Endothelial cell of umbilical vein (primary cell): ENCODE measurements around the gene KCNK15. TPM values are rescaled to one million over a fixed set of nuclear protein-coding genes. Genes with fewer than 3 reads are reported as not detected.

Source experiments
- BruUV-seq: library from RNA; stranded (reverse); fragments of 400-500 nt; replicated peaks from 2 replicates; lab custom pipeline; 2021; lab: Mats Ljungman, UMichigan
- CTCF ChIA-PET: fragments of 300-600, 350-600 bp; sonication (Branson Sonifier 250); formaldehyde crosslinking; loops from one replicate; lab custom pipeline; 2021; ENCODE audit warnings: antibody characterized with exemption, inconsistent platforms; lab: Charles Lee
- POLR2A ChIA-PET: fragments of 300-600, 350-600 bp; sonication (Branson Sonifier 250); formaldehyde crosslinking; loops from one replicate; lab custom pipeline; 2021; ENCODE audit warnings: antibody characterized with exemption, inconsistent platforms; lab: Charles Lee
- DNase-seq: peaks from one replicate; pipeline ENCODE4 v3.0.0-alpha.2; 2011; ENCODE audit warnings: low read depth, low spot score
- FAIRE-seq: peaks from 2 replicates; lab custom pipeline; 2011; peaks lifted over from hg19 to GRCh38; lab: Jason Lieb, UNC
- H2AFZ ChIP-seq: 2 replicates; pipeline ENCODE4 v1.6.0; 2012; ENCODE audit warnings: low read depth, low read length, control low read depth, inconsistent platforms
- H3K27ac ChIP-seq: 2 replicates; pipeline ENCODE4 v1.5.1; 2011; ENCODE audit warnings: low read depth, mild to moderate bottlenecking, control low read depth, low read length, moderate library complexity; ENCODE audit not compliant: insufficient read depth
- H3K27me3 ChIP-seq, 2 experiments: 2 replicates each; pipeline versions ENCODE4 v1.6.0 to v1.6.1; 2011; ENCODE audit warnings: low read length in 2 of 2, mixed read lengths in 1 of 2; ENCODE audit not compliant: control insufficient read depth in 2 of 2, insufficient read depth in 2 of 2
- H3K36me3 ChIP-seq, 2 experiments: 2 replicates in 1 of 2; 3 replicates in 1 of 2; pipeline ENCODE4 v1.5.1; 2011; ENCODE audit warnings: low read length in 2 of 2, mild to moderate bottlenecking in 1 of 2, moderate library complexity in 1 of 2; ENCODE audit not compliant: control insufficient read depth in 2 of 2, insufficient read depth in 2 of 2; ENCODE audit errors: extremely low read depth in 1 of 2
- H3K4me1 ChIP-seq: 3 replicates; pipeline ENCODE4 v1.5.1; 2011; ENCODE audit warnings: mild to moderate bottlenecking, low read length; ENCODE audit not compliant: control insufficient read depth, insufficient read depth; ENCODE audit errors: extremely low read depth
- H3K4me2 ChIP-seq: 2 replicates; pipeline ENCODE4 v1.6.1; 2011; ENCODE audit warnings: low read length, control low read depth, mixed read lengths; ENCODE audit not compliant: insufficient read depth
- H3K4me3 ChIP-seq, 3 experiments: fragments of 200-600 bp in 1 of 3; sonication (generic), shearing (Covaris generic) in 1 of 3; replicated peaks in 1 of 3; 2 replicates each; pipeline ENCODE4 v1.5.1; 2011 to 2016; ENCODE audit warnings: control low read depth in 3 of 3, low read length in 3 of 3, mild to moderate bottlenecking in 2 of 3, inconsistent platforms in 1 of 3, low read depth in 1 of 3, moderate library complexity in 1 of 3; ENCODE audit not compliant: insufficient read depth in 1 of 3
- H3K79me2 ChIP-seq: 2 replicates; pipeline ENCODE4 v1.6.0; 2012; ENCODE audit warnings: low read length, inconsistent platforms; ENCODE audit not compliant: control insufficient read depth, insufficient read depth
- H3K9ac ChIP-seq: replicated peaks from 2 replicates; pipeline ENCODE3; 2011; ENCODE audit warnings: low read length, control low read depth; ENCODE audit not compliant: insufficient read depth; ENCODE audit errors: extremely low read depth
- H3K9me1 ChIP-seq: replicated peaks from 3 replicates; pipeline ENCODE4 v1.6.0; 2011; ENCODE audit warnings: mild to moderate bottlenecking, low read length; ENCODE audit not compliant: control insufficient read depth, insufficient read depth; ENCODE audit errors: extremely low read depth
- H3K9me3 ChIP-seq: replicated peaks from 2 replicates; pipeline ENCODE4 v1.5.1; 2012; ENCODE audit warnings: low read length, inconsistent platforms; ENCODE audit not compliant: control insufficient read depth, insufficient read depth
- H4K20me1 ChIP-seq: replicated peaks from 2 replicates; pipeline ENCODE3; 2011; ENCODE audit warnings: mild to moderate bottlenecking, low read length; ENCODE audit not compliant: control insufficient read depth, insufficient read depth; ENCODE audit errors: extremely low read depth
- EZH2 ChIP-seq: IDR thresholded peaks from 2 replicates; pipeline ENCODE4 v1.6.1; 2012; ENCODE audit warnings: borderline replicate concordance, low read depth, mild to moderate bottlenecking, moderate library complexity, low read length, inconsistent platforms; ENCODE audit not compliant: severe bottlenecking
- FOS ChIP-seq: IDR thresholded peaks from 2 replicates; pipeline ENCODE4 v1.6.1; 2011; ENCODE audit warnings: mild to moderate bottlenecking, low read length, moderate library complexity, borderline replicate concordance; ENCODE audit not compliant: insufficient read depth
- GATA2 ChIP-seq: IDR thresholded peaks from 2 replicates; pipeline ENCODE4 v1.7.0; 2011; ENCODE audit warnings: low read depth, mild to moderate bottlenecking, moderate library complexity, mixed read lengths, low read length; ENCODE audit not compliant: insufficient read length, insufficient read depth
- JUN ChIP-seq: IDR thresholded peaks from 2 replicates; pipeline ENCODE4 v1.6.1; 2011; ENCODE audit warnings: borderline replicate concordance, low read depth; ENCODE audit not compliant: insufficient read length, insufficient read depth
- MYC ChIP-seq: IDR thresholded peaks from one replicate; pipeline ENCODE4 v1.6.1; 2011; ENCODE audit warnings: mild to moderate bottlenecking, low read depth, low read length
- POLR2A ChIP-seq: IDR thresholded peaks from 2 replicates; pipeline ENCODE4 v1.6.1; 2012; ENCODE audit warnings: low read depth, mild to moderate bottlenecking, control low read depth, low read length
- POLR2AphosphoS5 ChIP-seq: IDR thresholded peaks from 2 replicates; pipeline ENCODE4 v1.6.1; 2012; ENCODE audit warnings: low read depth, mild to moderate bottlenecking, control low read depth, low read length, moderate library complexity; ENCODE audit not compliant: insufficient read depth
- dilution Hi-C: fragments of 300-500 bp; cut with MboI; formaldehyde crosslinking; loops from one replicate; pipeline ENCODE4 v1.15.0; 2019; ENCODE audit warnings: low sequenced_read_pairs; ENCODE audit not compliant: extremely low pct_ligation_motif_present
- intact Hi-C: fragments of 100-400 bp; cut with micrococcal nuclease; formaldehyde crosslinking; loops from one replicate; pipeline ENCODE4 v1.10.0; 2022
- polyA plus RNA-seq, 4 experiments: library from polyadenylated mRNA; depleted of rRNA in 3 of 4; stranded (reverse) in 3 of 4; unstranded in 1 of 4; fragments of >200 nt; gene quantifications; 2 replicates each; pipeline versions ENCODE4 v1.2.1 to v1.2.3, GENCODE V29; 2011 to 2012; ENCODE audit warnings: missing spikeins in 1 of 4
- total RNA-seq: library from RNA; stranded (reverse); gene quantifications from 2 replicates; pipeline ENCODE4 v1.2.3, GENCODE V29; 2021
- TF ChIP-seq, protein P1 (sequence below), 2 donors: IDR thresholded peaks; 1 replicate in 1 of 2; 2 replicates in 1 of 2; pipeline ENCODE4 v1.5.1; 2011; ENCODE audit warnings: low read length in 2 of 2, mild to moderate bottlenecking in 2 of 2, moderate library complexity in 2 of 2, control low read depth in 1 of 2, inconsistent platforms in 1 of 2, low read depth in 1 of 2; ENCODE audit not compliant: insufficient read depth in 1 of 2; ENCODE audit errors: extremely low read depth in 1 of 2
- TF ChIP-seq, protein P2 (sequence below): IDR thresholded peaks from 2 replicates; pipeline ENCODE4 v1.6.1; 2011; ENCODE audit not compliant: insufficient read depth, insufficient read length

Gene KCNK15
- total and polyA plus RNA-seq, 2 donors (not counting 3 experiments of a cell fraction or from before 2014, with no cell fraction given) = 0.06 TPM; not detected in 1

DNA sequence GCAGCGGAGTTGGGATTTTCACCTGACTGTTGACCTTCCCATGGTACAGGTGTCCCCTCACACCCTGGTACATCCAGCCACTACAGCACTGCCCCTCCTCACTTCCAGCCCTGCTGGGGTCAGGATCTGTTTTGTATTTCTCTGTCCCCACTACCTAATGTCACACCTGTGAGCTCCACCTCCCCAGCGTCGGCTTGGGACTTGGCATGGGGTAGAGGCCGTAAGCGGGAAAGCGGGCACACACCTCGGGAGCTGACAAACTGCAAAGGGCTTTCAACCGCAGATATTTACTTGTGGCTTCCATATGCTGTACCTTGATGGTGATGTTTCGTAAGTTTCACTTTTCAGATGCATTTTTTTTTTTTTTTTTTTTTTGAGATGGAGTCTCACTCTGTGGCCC lies 35.9 kb upstream of the KCNK15 start:
- POLR2A ChIA-PET = no interaction called here
- H4K20me1 ChIP-seq = no peaks in the 10 kb centered on the region
- H2AFZ ChIP-seq = no peak overlapping the region
- H3K4me2 ChIP-seq = no peak overlapping the region
- no peaks in the 10 kb centered on the region for H3K9me1 ChIP-seq
- no peaks in the 10 kb centered on the region for H3K36me3 ChIP-seq
- BruUV-seq = no TSS peak
- dilution Hi-C loops (no loop called here), intact Hi-C loops (no loop called here)
- H3K4me1 ChIP-seq = peaks cover 5% of the 10 kb centered on the region
- FAIRE-seq (no peak), DNase-seq (no peak)
- H3K79me2 ChIP-seq = no peaks in the 10 kb centered on the region
- H3K9ac ChIP-seq = no peak overlapping the region
- H3K27me3 ChIP-seq = no peaks in the 10 kb centered on the region
- H3K9me3 ChIP-seq = no peaks in the 10 kb centered on the region
- CTCF ChIA-PET = interaction anchor here (0.7 kb wide), 1 partner anchor 664 kb away, joined by 5 read pairs; no protein-coding TSS in a partner anchor
- TF ChIP-seq POLR2AphosphoS5 (no peak), POLR2A (no peak), JUN (no peak), GATA2 (no peak), MYC (no peak), EZH2 (no peak), FOS (no peak)
- TF ChIP-seq, protein P1, sequence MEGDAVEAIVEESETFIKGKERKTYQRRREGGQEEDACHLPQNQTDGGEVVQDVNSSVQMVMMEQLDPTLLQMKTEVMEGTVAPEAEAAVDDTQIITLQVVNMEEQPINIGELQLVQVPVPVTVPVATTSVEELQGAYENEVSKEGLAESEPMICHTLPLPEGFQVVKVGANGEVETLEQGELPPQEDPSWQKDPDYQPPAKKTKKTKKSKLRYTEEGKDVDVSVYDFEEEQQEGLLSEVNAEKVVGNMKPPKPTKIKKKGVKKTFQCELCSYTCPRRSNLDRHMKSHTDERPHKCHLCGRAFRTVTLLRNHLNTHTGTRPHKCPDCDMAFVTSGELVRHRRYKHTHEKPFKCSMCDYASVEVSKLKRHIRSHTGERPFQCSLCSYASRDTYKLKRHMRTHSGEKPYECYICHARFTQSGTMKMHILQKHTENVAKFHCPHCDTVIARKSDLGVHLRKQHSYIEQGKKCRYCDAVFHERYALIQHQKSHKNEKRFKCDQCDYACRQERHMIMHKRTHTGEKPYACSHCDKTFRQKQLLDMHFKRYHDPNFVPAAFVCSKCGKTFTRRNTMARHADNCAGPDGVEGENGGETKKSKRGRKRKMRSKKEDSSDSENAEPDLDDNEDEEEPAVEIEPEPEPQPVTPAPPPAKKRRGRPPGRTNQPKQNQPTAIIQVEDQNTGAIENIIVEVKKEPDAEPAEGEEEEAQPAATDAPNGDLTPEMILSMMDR (IDR thresholded peaks at IDR 0.05; ENCODE audit: extremely low read depth in 1 of 2, insufficient read depth in 1 of 2, low read depth in 1 of 2, low read length in 2 of 2) = no peak
- TF ChIP-seq, protein P2, sequence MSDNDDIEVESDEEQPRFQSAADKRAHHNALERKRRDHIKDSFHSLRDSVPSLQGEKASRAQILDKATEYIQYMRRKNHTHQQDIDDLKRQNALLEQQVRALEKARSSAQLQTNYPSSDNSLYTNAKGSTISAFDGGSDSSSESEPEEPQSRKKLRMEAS = no peak
- H3K4me3 ChIP-seq = no peak overlapping the region
- H3K27ac ChIP-seq = no peak overlapping the region
